HCT116 (cell line): Measurements from ENCODE around the gene MFSD8. TPM values are rescaled to one million over a fixed set of nuclear protein-coding genes. Genes with fewer than 3 reads are reported as not detected.
"Not testable (repeated sequence)": the region's sequence is repeated elsewhere in the genome, so short reads cannot be mapped to it uniquely, and the experiment has no call there.

ENCODE experiments used
- ATAC-seq: fragments of 200-7000 bp; cut with Tn5 transposase; 2 replicates; pipeline ENCODE4 v1.9.1; 2020; ENCODE audit warnings: mild to moderate bottlenecking, moderate library complexity
- BruUV-seq: library from RNA; stranded (reverse); fragments of 400-500 nt; replicated peaks from 2 replicates; lab custom pipeline; 2021; lab: Mats Ljungman, UMichigan
- CTCF ChIA-PET: fragments of 300-600 bp; sonication (Branson Sonifier 250); formaldehyde crosslinking; loops from one replicate; lab custom pipeline; 2021; ENCODE audit warnings: antibody characterized with exemption; lab: Charles Lee
- POLR2A ChIA-PET: fragments of 300-600, 350-600 bp; sonication (Branson Sonifier 250); formaldehyde crosslinking; loops from one replicate; lab custom pipeline; 2021; ENCODE audit warnings: antibody characterized with exemption; lab: Charles Lee
- RAD21 ChIA-PET, 2 experiments: fragments of 300-600 bp; sonication (Branson Sonifier 250); formaldehyde crosslinking; loops; one replicate each; lab custom pipeline; 2023; ENCODE audit warnings: low total read pairs in 2 of 2; ENCODE audit not compliant: uncharacterized antibody in 2 of 2, unreplicated experiment in 2 of 2, low non-redundant PET in 1 of 2; lab: Charles Lee
- DNase-seq: peaks from one replicate; pipeline ENCODE4 v3.0.0-alpha.2; 2010; ENCODE audit warnings: low read depth, low spot score
- H2AFZ ChIP-seq: fragments of 200-600 bp; shearing (Covaris generic), sonication (generic); 2 replicates; pipeline ENCODE4 v1.6.1; 2017; ENCODE audit warnings: low read depth, mixed run types, mixed read lengths, antibody characterized with exemption, low read length; ENCODE audit not compliant: poor library complexity, severe bottlenecking
- H3K27ac ChIP-seq: 2 replicates; pipeline ENCODE4 v1.5.1; 2012; ENCODE audit warnings: low read depth, low read length
- H3K27me3 ChIP-seq: fragments of 200-600 bp; sonication (generic); 2 replicates; pipeline ENCODE4 v1.6.1; 2016; ENCODE audit warnings: mixed run types, low read length, mixed read lengths; ENCODE audit not compliant: insufficient read depth
- H3K36me3 ChIP-seq, 2 experiments: fragments of 200-500 bp in 1 of 2; fragments of 200-600 bp in 1 of 2; sonication (Bioruptor generic) in 1 of 2; sonication (generic) in 1 of 2; 2 replicates each; pipeline versions ENCODE4 v1.5.1 to v1.6.1; 2014 to 2016; ENCODE audit warnings: low read length in 2 of 2, inconsistent platforms in 1 of 2, mixed read lengths in 1 of 2, mixed run types in 1 of 2; ENCODE audit not compliant: insufficient read depth in 2 of 2, control insufficient read depth in 1 of 2
- H3K4me1 ChIP-seq, 2 experiments: fragments of 200-600 bp in 1 of 2; sonication (generic) in 1 of 2; 2 replicates each; pipeline versions ENCODE4 v1.5.1 to v1.6.1; 2012 to 2017; ENCODE audit warnings: low read length in 2 of 2, inconsistent platforms in 1 of 2, mild to moderate bottlenecking in 1 of 2, mixed read lengths in 1 of 2, mixed run types in 1 of 2, moderate library complexity in 1 of 2; ENCODE audit not compliant: insufficient read depth in 2 of 2, control insufficient read depth in 1 of 2
- H3K4me2 ChIP-seq: fragments of 200-600 bp; sonication (generic); 2 replicates; pipeline ENCODE4 v1.6.1; 2017; ENCODE audit warnings: mixed run types, low read length, mixed read lengths
- H3K4me3 ChIP-seq, 2 experiments: fragments of 200-600 bp in 1 of 2; sonication (generic) in 1 of 2; replicated peaks in 1 of 2; 2 replicates each; pipeline ENCODE4 v1.5.1; 2011 to 2016; ENCODE audit warnings: low read length in 2 of 2, control low read depth in 1 of 2, low read depth in 1 of 2, mild to moderate bottlenecking in 1 of 2, mixed read lengths in 1 of 2, mixed run types in 1 of 2
- H3K79me2 ChIP-seq: fragments of 200-600 bp; sonication (generic); 2 replicates; pipeline ENCODE4 v1.6.1; 2017; ENCODE audit warnings: mild to moderate bottlenecking, mixed run types, low read length, moderate library complexity, mixed read lengths; ENCODE audit not compliant: insufficient read depth
- H3K9ac ChIP-seq: fragments of 200-600 bp; sonication (generic); 2 replicates; pipeline ENCODE4 v1.6.1; 2016; ENCODE audit warnings: low read length, mixed read lengths
- H3K9me2 ChIP-seq: fragments of 200-600 bp; sonication (generic), shearing (Covaris generic); 2 replicates; pipeline ENCODE4 v1.6.1; 2017; ENCODE audit warnings: mixed run types, mild to moderate bottlenecking, moderate library complexity; ENCODE audit not compliant: insufficient read depth
- H3K9me3 ChIP-seq, 2 experiments: fragments of 200-500 bp in 1 of 2; fragments of 200-600 bp in 1 of 2; sonication (Bioruptor generic) in 1 of 2; sonication (generic) in 1 of 2; 2 replicates each; pipeline ENCODE4 v1.6.1; 2014 to 2017; ENCODE audit warnings: low read length in 2 of 2, mixed read lengths in 2 of 2, inconsistent platforms in 1 of 2, low read depth in 1 of 2, mild to moderate bottlenecking in 1 of 2, mixed run types in 1 of 2, moderate library complexity in 1 of 2; ENCODE audit not compliant: control insufficient read depth in 1 of 2, insufficient read depth in 1 of 2
- H4K20me1 ChIP-seq: fragments of 200-600 bp; sonication (generic), shearing (Covaris generic); 2 replicates; pipeline ENCODE4 v1.6.1; 2017; ENCODE audit warnings: mixed run types, mild to moderate bottlenecking, moderate library complexity; ENCODE audit not compliant: insufficient read depth
- CBX3 ChIP-seq: IDR thresholded peaks from 2 replicates; pipeline ENCODE4 v1.6.1; 2012; ENCODE audit warnings: low read depth
- EGR1 ChIP-seq: IDR thresholded peaks from 2 replicates; pipeline ENCODE4 v1.6.1; 2012; ENCODE audit warnings: low read depth
- EZH2phosphoT487 ChIP-seq: fragments of 200-600 bp; IDR thresholded peaks from 2 replicates; pipeline ENCODE4 v1.6.1; 2018; ENCODE audit warnings: antibody characterized with exemption, borderline replicate concordance
- POLR2AphosphoS5 ChIP-seq: IDR thresholded peaks from 2 replicates; pipeline ENCODE4 v1.6.1; 2011; ENCODE audit warnings: mild to moderate bottlenecking, low read depth, low read length, moderate library complexity
- TCF7L2 ChIP-seq: IDR thresholded peaks from 2 replicates; pipeline ENCODE4 v1.7.0; 2011; ENCODE audit warnings: borderline replicate concordance, inconsistent platforms; ENCODE audit not compliant: insufficient read depth, insufficient read length; ENCODE audit errors: extremely low read depth
- intact Hi-C: fragments of 100-400 bp; cut with micrococcal nuclease; formaldehyde crosslinking; loops from 2 replicates; pipeline ENCODE4 v1.10.0; 2022
- total RNA-seq: library from RNA; stranded (reverse); gene quantifications from one replicate; pipeline ENCODE4 v1.2.1, GENCODE V29; 2021; ENCODE audit not compliant: unreplicated experiment

MFSD8 gene
- total RNA-seq, 1 experiment from 2014 or later = 17.1 TPM

GRCh38 chr4:127905029-127905428 lies 59.9 kb downstream of the MFSD8 start:
- CTCF ChIA-PET = no interaction called here
- ATAC-seq = no peak

DNA sequence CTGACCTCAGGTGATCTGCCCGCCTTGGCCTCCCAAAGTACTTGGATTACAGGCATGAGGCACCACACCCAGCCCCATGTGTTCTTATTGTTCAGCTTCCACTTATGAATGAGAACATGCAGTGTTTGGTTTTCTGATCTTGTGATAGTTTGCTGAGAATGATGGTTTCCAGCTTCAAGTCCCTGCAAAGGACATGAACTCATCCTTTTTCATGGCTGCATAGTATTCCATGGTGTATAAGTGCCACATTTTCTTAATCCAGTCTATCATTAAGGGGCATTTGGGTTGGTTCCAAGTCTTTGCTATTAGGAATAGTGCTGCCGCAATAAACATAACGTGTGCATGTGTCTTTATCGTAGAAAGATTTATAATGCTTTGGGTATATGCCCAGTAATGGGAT lies 65.3 kb downstream of the MFSD8 start:
- H3K9me3 ChIP-seq, ATAC-seq, H3K4me2 ChIP-seq, H3K4me3 ChIP-seq, H3K79me2 ChIP-seq, H3K27me3 ChIP-seq, H2AFZ ChIP-seq, POLR2A ChIA-PET, DNase-seq, BruUV-seq, intact Hi-C loops, H3K27ac ChIP-seq, H3K4me1 ChIP-seq, H3K9me2 ChIP-seq, RAD21 ChIA-PET, H4K20me1 ChIP-seq, H3K9ac ChIP-seq, CTCF ChIA-PET: not testable (repeated sequence)
- peaks cover 17% of the 10 kb centered on the region in 2 experiments for H3K36me3 ChIP-seq

More at GRCh38 chr4:127905029-127905428, 59.9 kb downstream of the MFSD8 start:
- intact Hi-C loops = no loop called here
- no peak overlapping the region for H2AFZ ChIP-seq
- no peaks in the 10 kb centered on the region for H3K9me2 ChIP-seq
- no peaks in the 10 kb centered on the region for H4K20me1 ChIP-seq
- no peaks in the 10 kb centered on the region for H3K27me3 ChIP-seq
- no peak overlapping the region for H3K4me3 ChIP-seq
- DNase-seq = no peak
- no peaks in the 10 kb centered on the region for H3K36me3 ChIP-seq
- H3K79me2 ChIP-seq = no peaks in the 10 kb centered on the region
- H3K27ac ChIP-seq = no peak overlapping the region
- H3K4me1 ChIP-seq = no peaks in the 10 kb centered on the region
- H3K9me3 ChIP-seq = no peaks in the 10 kb centered on the region
- H3K9ac ChIP-seq = no peak overlapping the region
- no TSS peak for BruUV-seq
- RAD21 ChIA-PET = no interaction called here
- no peak for TF ChIP-seq CBX3
- no peak for TF ChIP-seq EZH2phosphoT487
- no peak for TF ChIP-seq POLR2AphosphoS5
- no peak for TF ChIP-seq EGR1
- TF ChIP-seq TCF7L2 = no peak
- TF ChIP-seq, all 23 proteins: peak for 0
- H3K4me2 ChIP-seq = no peak overlapping the region
- POLR2A ChIA-PET = no interaction called here
